Transverse colon (tissue), 3 donors: ENCODE data around the gene WDR26.

ENCODE experiments used
- EP300 ChIP-seq: sonication (generic); formaldehyde crosslinking; IDR thresholded peaks from one replicate; pipeline ENCODE4 v1.6.1; 2017; ENCODE audit warnings: antibody characterized with exemption, low read depth
- TF ChIP-seq, protein P1 (sequence below), 5 experiments: fragments of 200-600 bp in 3 of 5; fragments of 450-650 bp in 2 of 5; sonication (generic) in 3 of 5; IDR thresholded peaks; 1 replicate in 2 of 5; 2 replicates in 3 of 5; pipeline ENCODE4 v1.5.1; 2016 to 2017; ENCODE audit warnings: antibody characterized with exemption in 5 of 5, inconsistent platforms in 3 of 5, mild to moderate bottlenecking in 2 of 5, moderate library complexity in 1 of 5

- TF ChIP-seq, protein P1, sequence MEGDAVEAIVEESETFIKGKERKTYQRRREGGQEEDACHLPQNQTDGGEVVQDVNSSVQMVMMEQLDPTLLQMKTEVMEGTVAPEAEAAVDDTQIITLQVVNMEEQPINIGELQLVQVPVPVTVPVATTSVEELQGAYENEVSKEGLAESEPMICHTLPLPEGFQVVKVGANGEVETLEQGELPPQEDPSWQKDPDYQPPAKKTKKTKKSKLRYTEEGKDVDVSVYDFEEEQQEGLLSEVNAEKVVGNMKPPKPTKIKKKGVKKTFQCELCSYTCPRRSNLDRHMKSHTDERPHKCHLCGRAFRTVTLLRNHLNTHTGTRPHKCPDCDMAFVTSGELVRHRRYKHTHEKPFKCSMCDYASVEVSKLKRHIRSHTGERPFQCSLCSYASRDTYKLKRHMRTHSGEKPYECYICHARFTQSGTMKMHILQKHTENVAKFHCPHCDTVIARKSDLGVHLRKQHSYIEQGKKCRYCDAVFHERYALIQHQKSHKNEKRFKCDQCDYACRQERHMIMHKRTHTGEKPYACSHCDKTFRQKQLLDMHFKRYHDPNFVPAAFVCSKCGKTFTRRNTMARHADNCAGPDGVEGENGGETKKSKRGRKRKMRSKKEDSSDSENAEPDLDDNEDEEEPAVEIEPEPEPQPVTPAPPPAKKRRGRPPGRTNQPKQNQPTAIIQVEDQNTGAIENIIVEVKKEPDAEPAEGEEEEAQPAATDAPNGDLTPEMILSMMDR (IDR thresholded peaks at IDR 0.05), result no peak
- no peak for TF ChIP-seq EP300
Measured at GRCh38 chr1:224390517-224390916, 44.1 kb downstream of the WDR26 start.
